ENCODE data around the gene TMEM127.
"Not testable (repeated sequence)": the region's sequence is repeated elsewhere in the genome, so short reads cannot be mapped to it uniquely, and the experiment has no call there.

TMEM127 gene

GRCh38 chr2:96240341-96241038 is 25.3 kb downstream of the TMEM127 start:
- DNase-seq (ENCODE audit: low read depth): no peak

- DNase-seq (ENCODE audit: low read depth): no peak
Measured at GRCh38 chr2:96239745-96240264, 26.0 kb downstream of the TMEM127 start.

GRCh38 chr2:96239091-96239490 is 26.7 kb downstream of the TMEM127 start:
- no peak for DNase-seq (ENCODE audit: low read depth)

- no peak for DNase-seq (ENCODE audit: low read depth)
Measured at GRCh38 chr2:96238266-96238665, 27.5 kb downstream of the TMEM127 start.

- DNase-seq (ENCODE audit: low read depth): no peak
Measured at GRCh38 chr2:96236882-96237281, 28.9 kb downstream of the TMEM127 start.

GRCh38 chr2:96233880-96234316 is 31.9 kb downstream of the TMEM127 start:
- no peak for DNase-seq (ENCODE audit: low read depth)

GRCh38 chr2:96233436-96233835 is 32.4 kb downstream of the TMEM127 start:
- no peak for DNase-seq (ENCODE audit: low read depth)

GRCh38 chr2:96231316-96231715 is 34.5 kb downstream of the TMEM127 start:
- no peak for DNase-seq (ENCODE audit: low read depth)

GRCh38 chr2:96225016-96225533 is 40.7 kb downstream of the TMEM127 start:
- no peak for DNase-seq (ENCODE audit: low read depth)

- DNase-seq (ENCODE audit: low read depth): not testable (repeated sequence)
Measured at GRCh38 chr2:96221106-96221505, 44.7 kb downstream of the TMEM127 start.

GRCh38 chr2:96219959-96220358 is 45.8 kb downstream of the TMEM127 start:
- DNase-seq (ENCODE audit: low read depth): not testable (repeated sequence)

GRCh38 chr2:96218508-96219131 is 47.2 kb downstream of the TMEM127 start:
- no peak for DNase-seq (ENCODE audit: low read depth)

- no peak for DNase-seq (ENCODE audit: low read depth)
Measured at GRCh38 chr2:96214554-96214953, 51.2 kb downstream of the TMEM127 start.

- no peak for DNase-seq (ENCODE audit: low read depth)
Measured at GRCh38 chr2:96213379-96213778, 52.4 kb downstream of the TMEM127 start.

GRCh38 chr2:96212339-96212738 is 53.5 kb downstream of the TMEM127 start:
- no peak for DNase-seq (ENCODE audit: low read depth)

- no peak for DNase-seq (ENCODE audit: low read depth)
Measured at GRCh38 chr2:96209729-96210085, 56.1 kb downstream of the TMEM127 start.

GRCh38 chr2:96209011-96209728 is 56.6 kb downstream of the TMEM127 start:
- peak; percentile 3 for DNase-seq (ENCODE audit: low read depth)

GRCh38 chr2:96208143-96209010 is 57.4 kb downstream of the TMEM127 start, which contains the start of gene STARD7:
TSS of gene STARD7 (minus strand) at chr2:96208827. CDS start at chr2:96208434, 393 bp downstream.
- DNase-seq (ENCODE audit: low read depth): peak; percentile 97

- DNase-seq (ENCODE audit: low read depth): peak; percentile 11
Measured at GRCh38 chr2:96207774-96208142, 58.0 kb downstream of the TMEM127 start.

GRCh38 chr2:96207073-96207773 is 58.6 kb downstream of the TMEM127 start:
- DNase-seq (ENCODE audit: low read depth): peak; percentile 23

- peak; percentile 84 for DNase-seq (ENCODE audit: low read depth)
Measured at GRCh38 chr2:96205888-96206287, 59.9 kb downstream of the TMEM127 start.
